GM18508 (cell line): ENCODE results near the gene C15orf39.
"Not testable (repeated sequence)": the region's sequence is repeated elsewhere in the genome, so short reads cannot be mapped to it uniquely, and the experiment has no call there.

Experiments used
- ATAC-seq: cut with Tn5 transposase; IDR thresholded peaks from one replicate; pipeline ENCODE4 v1.9.1; 2021; ENCODE audit warnings: moderate number of reproducible peaks; ENCODE audit not compliant: insufficient read depth, unreplicated experiment

C15orf39 gene

GRCh38 chr15:75209289-75209676, 7.6 kb downstream of the C15orf39 start:
- no peak for ATAC-seq

GRCh38 chr15:75210811-75211230, 9.1 kb downstream of the C15orf39 start:
- no peak for ATAC-seq

- no peak for ATAC-seq
Measured at GRCh38 chr15:75211436-75212199, 9.9 kb downstream of the C15orf39 start.

GRCh38 chr15:75212200-75212858, 10.6 kb downstream of the C15orf39 start:
- ATAC-seq: no peak

GRCh38 chr15:75213212-75213767, 11.6 kb downstream of the C15orf39 start:
- no peak for ATAC-seq

GRCh38 chr15:75213768-75214221, 12.1 kb downstream of the C15orf39 start:
- no peak for ATAC-seq

GRCh38 chr15:75214293-75215096, 12.8 kb downstream of the C15orf39 start:
- ATAC-seq: no peak

- no peak for ATAC-seq
Measured at GRCh38 chr15:75215107-75216004, 13.7 kb downstream of the C15orf39 start.

GRCh38 chr15:75217012-75217411, 15.3 kb downstream of the C15orf39 start:
- ATAC-seq: no peak

- not testable (repeated sequence) for ATAC-seq
Measured at GRCh38 chr15:75217574-75217973, 15.9 kb downstream of the C15orf39 start.

GRCh38 chr15:75219507-75219929, 17.8 kb downstream of the C15orf39 start:
- ATAC-seq: not testable (repeated sequence)

GRCh38 chr15:75223688-75224087, 22.0 kb downstream of the C15orf39 start:
- ATAC-seq: no peak

GRCh38 chr15:75224281-75224680, 22.6 kb downstream of the C15orf39 start:
- ATAC-seq: no peak

- not testable (repeated sequence) for ATAC-seq
Measured at GRCh38 chr15:75225102-75225836, 23.6 kb downstream of the C15orf39 start.

- no peak for ATAC-seq
Measured at GRCh38 chr15:75225951-75226732, 24.5 kb downstream of the C15orf39 start.

- ATAC-seq: not testable (repeated sequence)
Measured at GRCh38 chr15:75227112-75227511, 25.4 kb downstream of the C15orf39 start.

- no peak for ATAC-seq
Measured at GRCh38 chr15:75227663-75228280, 26.1 kb downstream of the C15orf39 start.

GRCh38 chr15:75228787-75229186, 27.1 kb downstream of the C15orf39 start:
- ATAC-seq: no peak
